Bone marrow (tissue), 2 donors: ENCODE measurements around the gene SPINK6.

Experiments used
- DNase-seq, 2 donors: peaks; one replicate each; lab custom pipeline; 2025; lab: John Stamatoyannopoulos, UW

Gene SPINK6

GRCh38 chr5:148202531-148203203 lies at the start of gene SPINK6:
Gene SPINK6 (plus strand): TSS chr5:148203042. CDS start chr5:148203097, 55 bp downstream.
- DNase-seq: no peak

GRCh38 chr5:148156609-148157008 lies 46.2 kb upstream of the SPINK6 start:
- no peak for DNase-seq

GRCh38 chr5:148162038-148162437 lies 40.8 kb upstream of the SPINK6 start:
- no peak for DNase-seq

GRCh38 chr5:148163345-148163744 lies 39.5 kb upstream of the SPINK6 start:
- DNase-seq: no peak

GRCh38 chr5:148166550-148167283 lies 36.1 kb upstream of the SPINK6 start:
- no peak for DNase-seq

- DNase-seq: no peak
Measured at GRCh38 chr5:148168246-148168645, 34.6 kb upstream of the SPINK6 start, which contains the start of gene SPINK14. Gene SPINK14 (plus strand): TSS chr5:148168546. CDS start chr5:148169733, 1,187 bp downstream.

GRCh38 chr5:148172377-148172776 lies 30.5 kb upstream of the SPINK6 start:
- no peak for DNase-seq

GRCh38 chr5:148176480-148176879 lies 26.4 kb upstream of the SPINK6 start:
- DNase-seq: no peak

GRCh38 chr5:148177207-148177606 lies 25.6 kb upstream of the SPINK6 start:
- DNase-seq: no peak

- peak in 1 of 2 donors; percentile 26 for DNase-seq
Measured at GRCh38 chr5:148179234-148179824, 23.5 kb upstream of the SPINK6 start.

GRCh38 chr5:148186248-148187003 lies 16.4 kb upstream of the SPINK6 start:
- peak in 1 of 2 donors; percentile 50 for DNase-seq

- DNase-seq: no peak
Measured at GRCh38 chr5:148191010-148191409, 11.8 kb upstream of the SPINK6 start.

- no peak for DNase-seq
Measured at GRCh38 chr5:148193202-148193601, 9.6 kb upstream of the SPINK6 start.

GRCh38 chr5:148201151-148201550 lies 1.7 kb upstream of the SPINK6 start:
- DNase-seq: no peak

- DNase-seq: no peak
Measured at GRCh38 chr5:148205044-148205806, 2.4 kb downstream of the SPINK6 start.

GRCh38 chr5:148205865-148206264 lies 3.0 kb downstream of the SPINK6 start:
- no peak for DNase-seq

GRCh38 chr5:148206620-148207019 lies 3.8 kb downstream of the SPINK6 start:
- no peak for DNase-seq

- DNase-seq: no peak
Measured at GRCh38 chr5:148208226-148208625, 5.4 kb downstream of the SPINK6 start.

- no peak for DNase-seq
Measured at GRCh38 chr5:148209151-148209770, 6.4 kb downstream of the SPINK6 start.

GRCh38 chr5:148214665-148215185 lies 11.9 kb downstream of the SPINK6 start:
- DNase-seq: no peak

GRCh38 chr5:148221508-148221907 lies 18.7 kb downstream of the SPINK6 start:
- DNase-seq: no peak
